Measurements from ENCODE around the gene ANGPT4. TPM values are rescaled to one million over a fixed set of nuclear protein-coding genes. Genes with fewer than 3 reads are reported as not detected.
A peak's percentile ranks its signal among the peaks of the same experiment; 100 is the strongest.

The ANGPT4 gene
- total RNA-seq, 1 experiment from 2014 or later = 0.20 TPM

DNA sequence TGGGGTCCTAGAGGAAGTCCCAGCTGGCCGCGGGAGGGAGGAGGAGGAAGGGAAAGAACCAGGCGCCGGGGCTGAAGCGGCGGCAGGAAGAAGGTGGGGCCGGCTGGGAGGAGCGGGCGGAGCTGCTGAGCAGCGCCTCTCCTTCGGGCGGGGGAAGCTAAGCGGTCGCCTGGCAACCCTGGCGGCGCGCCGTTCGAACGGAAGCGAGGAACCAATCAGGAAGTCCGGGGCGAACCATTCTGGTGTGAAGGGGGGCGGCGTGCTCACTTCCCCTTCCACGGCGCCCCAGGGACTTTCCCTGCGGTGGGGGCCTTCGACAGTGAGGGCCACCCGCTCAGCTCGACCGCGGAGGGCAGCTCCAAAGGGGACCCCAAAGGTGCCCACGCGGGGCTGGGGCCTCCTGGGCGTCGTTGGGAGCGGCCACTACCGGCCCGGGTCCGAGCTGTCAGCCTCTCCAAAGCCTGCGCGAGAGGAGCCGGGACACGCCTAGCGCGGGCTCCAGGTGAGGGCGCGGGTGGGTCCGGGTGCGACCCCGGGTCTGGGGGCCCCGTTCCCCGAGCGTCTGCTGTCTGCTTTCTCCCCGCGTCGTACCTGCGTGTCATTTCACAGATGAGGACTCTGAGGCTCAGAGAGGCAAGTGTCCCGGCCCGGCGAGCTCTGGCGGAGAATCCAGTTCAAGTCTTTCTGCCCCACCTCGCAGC lies 82.5 kb downstream of the ANGPT4 start, which contains the start of gene FAM110A:
FAM110A (plus strand) TSS at position 266 of the 701 bp plus-strand sequence. CDS start 11,090 bp downstream, outside the sequence.
- Mint-ChIP-seq H3K4me3 (peak within 1 kb of the TSS; percentile 76), H3K27me3 (ENCODE audit: low read depth) (peaks cover 20% of the 10 kb centered on the region), H3K36me3 (peaks cover 4% of the 10 kb centered on the region), H3K4me1 (peaks cover 12% of the 10 kb centered on the region), H3K9me3 (peaks cover 12% of the 10 kb centered on the region), H3K27ac (no peak within 1 kb of the TSS)
- peak; percentile 97 for ATAC-seq
- ChIA-PET POLR2A (interaction anchor here (0.8 to 1.1 kb wide), 2 partner anchors 10 to 11 kb away, joined by 3 to 4 read pairs; no protein-coding TSS in a partner anchor), CTCF (interaction anchor here (0.5 to 4.5 kb wide), 18 partner anchors 8 to 1692 kb away, joined by 3 to 30 read pairs (median 6); no protein-coding TSS in a partner anchor)
- peak; percentile 96 for DNase-seq (ENCODE audit: low spot score)
- TF ChIP-seq TEAD1 (CRISPR knock-in tag; IDR thresholded peaks at IDR 0.05) = no peak
- TF ChIP-seq, protein P1, sequence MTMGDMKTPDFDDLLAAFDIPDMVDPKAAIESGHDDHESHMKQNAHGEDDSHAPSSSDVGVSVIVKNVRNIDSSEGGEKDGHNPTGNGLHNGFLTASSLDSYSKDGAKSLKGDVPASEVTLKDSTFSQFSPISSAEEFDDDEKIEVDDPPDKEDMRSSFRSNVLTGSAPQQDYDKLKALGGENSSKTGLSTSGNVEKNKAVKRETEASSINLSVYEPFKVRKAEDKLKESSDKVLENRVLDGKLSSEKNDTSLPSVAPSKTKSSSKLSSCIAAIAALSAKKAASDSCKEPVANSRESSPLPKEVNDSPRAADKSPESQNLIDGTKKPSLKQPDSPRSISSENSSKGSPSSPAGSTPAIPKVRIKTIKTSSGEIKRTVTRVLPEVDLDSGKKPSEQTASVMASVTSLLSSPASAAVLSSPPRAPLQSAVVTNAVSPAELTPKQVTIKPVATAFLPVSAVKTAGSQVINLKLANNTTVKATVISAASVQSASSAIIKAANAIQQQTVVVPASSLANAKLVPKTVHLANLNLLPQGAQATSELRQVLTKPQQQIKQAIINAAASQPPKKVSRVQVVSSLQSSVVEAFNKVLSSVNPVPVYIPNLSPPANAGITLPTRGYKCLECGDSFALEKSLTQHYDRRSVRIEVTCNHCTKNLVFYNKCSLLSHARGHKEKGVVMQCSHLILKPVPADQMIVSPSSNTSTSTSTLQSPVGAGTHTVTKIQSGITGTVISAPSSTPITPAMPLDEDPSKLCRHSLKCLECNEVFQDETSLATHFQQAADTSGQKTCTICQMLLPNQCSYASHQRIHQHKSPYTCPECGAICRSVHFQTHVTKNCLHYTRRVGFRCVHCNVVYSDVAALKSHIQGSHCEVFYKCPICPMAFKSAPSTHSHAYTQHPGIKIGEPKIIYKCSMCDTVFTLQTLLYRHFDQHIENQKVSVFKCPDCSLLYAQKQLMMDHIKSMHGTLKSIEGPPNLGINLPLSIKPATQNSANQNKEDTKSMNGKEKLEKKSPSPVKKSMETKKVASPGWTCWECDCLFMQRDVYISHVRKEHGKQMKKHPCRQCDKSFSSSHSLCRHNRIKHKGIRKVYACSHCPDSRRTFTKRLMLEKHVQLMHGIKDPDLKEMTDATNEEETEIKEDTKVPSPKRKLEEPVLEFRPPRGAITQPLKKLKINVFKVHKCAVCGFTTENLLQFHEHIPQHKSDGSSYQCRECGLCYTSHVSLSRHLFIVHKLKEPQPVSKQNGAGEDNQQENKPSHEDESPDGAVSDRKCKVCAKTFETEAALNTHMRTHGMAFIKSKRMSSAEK (CRISPR knock-in tag; IDR thresholded peaks at IDR 0.05; ENCODE audit: borderline replicate concordance) = no peak
- 0 out of 2 replicates have a peak, but pooled peaks have one; percentile 41 for TF ChIP-seq PRRX2 (CRISPR knock-in tag; IDR thresholded peaks at IDR 0.05)
- peak; percentile 32; the same call in 1 of the 2 replicates for TF ChIP-seq MYBL2 (CRISPR knock-in tag; IDR thresholded peaks at IDR 0.05)
- no peak for TF ChIP-seq SOX15 (CRISPR knock-in tag; IDR thresholded peaks at IDR 0.05)
- TF ChIP-seq, protein P2, sequence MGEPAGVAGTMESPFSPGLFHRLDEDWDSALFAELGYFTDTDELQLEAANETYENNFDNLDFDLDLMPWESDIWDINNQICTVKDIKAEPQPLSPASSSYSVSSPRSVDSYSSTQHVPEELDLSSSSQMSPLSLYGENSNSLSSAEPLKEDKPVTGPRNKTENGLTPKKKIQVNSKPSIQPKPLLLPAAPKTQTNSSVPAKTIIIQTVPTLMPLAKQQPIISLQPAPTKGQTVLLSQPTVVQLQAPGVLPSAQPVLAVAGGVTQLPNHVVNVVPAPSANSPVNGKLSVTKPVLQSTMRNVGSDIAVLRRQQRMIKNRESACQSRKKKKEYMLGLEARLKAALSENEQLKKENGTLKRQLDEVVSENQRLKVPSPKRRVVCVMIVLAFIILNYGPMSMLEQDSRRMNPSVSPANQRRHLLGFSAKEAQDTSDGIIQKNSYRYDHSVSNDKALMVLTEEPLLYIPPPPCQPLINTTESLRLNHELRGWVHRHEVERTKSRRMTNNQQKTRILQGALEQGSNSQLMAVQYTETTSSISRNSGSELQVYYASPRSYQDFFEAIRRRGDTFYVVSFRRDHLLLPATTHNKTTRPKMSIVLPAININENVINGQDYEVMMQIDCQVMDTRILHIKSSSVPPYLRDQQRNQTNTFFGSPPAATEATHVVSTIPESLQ (CRISPR knock-in tag; IDR thresholded peaks at IDR 0.05) = no peak
- TF ChIP-seq ZNF423 (CRISPR knock-in tag; IDR thresholded peaks at IDR 0.05) = no peak
- TF ChIP-seq NR1H2 (CRISPR knock-in tag; IDR thresholded peaks at IDR 0.05) = no peak
- no peak for TF ChIP-seq OVOL2 (CRISPR knock-in tag; IDR thresholded peaks at IDR 0.05; ENCODE audit: borderline replicate concordance)
- TF ChIP-seq, protein P3, sequence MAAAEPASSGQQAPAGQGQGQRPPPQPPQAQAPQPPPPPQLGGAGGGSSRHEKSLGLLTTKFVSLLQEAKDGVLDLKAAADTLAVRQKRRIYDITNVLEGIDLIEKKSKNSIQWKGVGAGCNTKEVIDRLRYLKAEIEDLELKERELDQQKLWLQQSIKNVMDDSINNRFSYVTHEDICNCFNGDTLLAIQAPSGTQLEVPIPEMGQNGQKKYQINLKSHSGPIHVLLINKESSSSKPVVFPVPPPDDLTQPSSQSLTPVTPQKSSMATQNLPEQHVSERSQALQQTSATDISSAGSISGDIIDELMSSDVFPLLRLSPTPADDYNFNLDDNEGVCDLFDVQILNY (CRISPR knock-in tag; IDR thresholded peaks at IDR 0.05) = no peak
- no peak for TF ChIP-seq CBFB (CRISPR knock-in tag; IDR thresholded peaks at IDR 0.05; ENCODE audit: low read depth)
- TF ChIP-seq, protein P4, sequence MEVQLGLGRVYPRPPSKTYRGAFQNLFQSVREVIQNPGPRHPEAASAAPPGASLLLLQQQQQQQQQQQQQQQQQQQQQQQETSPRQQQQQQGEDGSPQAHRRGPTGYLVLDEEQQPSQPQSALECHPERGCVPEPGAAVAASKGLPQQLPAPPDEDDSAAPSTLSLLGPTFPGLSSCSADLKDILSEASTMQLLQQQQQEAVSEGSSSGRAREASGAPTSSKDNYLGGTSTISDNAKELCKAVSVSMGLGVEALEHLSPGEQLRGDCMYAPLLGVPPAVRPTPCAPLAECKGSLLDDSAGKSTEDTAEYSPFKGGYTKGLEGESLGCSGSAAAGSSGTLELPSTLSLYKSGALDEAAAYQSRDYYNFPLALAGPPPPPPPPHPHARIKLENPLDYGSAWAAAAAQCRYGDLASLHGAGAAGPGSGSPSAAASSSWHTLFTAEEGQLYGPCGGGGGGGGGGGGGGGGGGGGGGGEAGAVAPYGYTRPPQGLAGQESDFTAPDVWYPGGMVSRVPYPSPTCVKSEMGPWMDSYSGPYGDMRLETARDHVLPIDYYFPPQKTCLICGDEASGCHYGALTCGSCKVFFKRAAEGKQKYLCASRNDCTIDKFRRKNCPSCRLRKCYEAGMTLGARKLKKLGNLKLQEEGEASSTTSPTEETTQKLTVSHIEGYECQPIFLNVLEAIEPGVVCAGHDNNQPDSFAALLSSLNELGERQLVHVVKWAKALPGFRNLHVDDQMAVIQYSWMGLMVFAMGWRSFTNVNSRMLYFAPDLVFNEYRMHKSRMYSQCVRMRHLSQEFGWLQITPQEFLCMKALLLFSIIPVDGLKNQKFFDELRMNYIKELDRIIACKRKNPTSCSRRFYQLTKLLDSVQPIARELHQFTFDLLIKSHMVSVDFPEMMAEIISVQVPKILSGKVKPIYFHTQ (CRISPR knock-in tag; IDR thresholded peaks at IDR 0.05) = no peak
- TF ChIP-seq, protein P5, sequence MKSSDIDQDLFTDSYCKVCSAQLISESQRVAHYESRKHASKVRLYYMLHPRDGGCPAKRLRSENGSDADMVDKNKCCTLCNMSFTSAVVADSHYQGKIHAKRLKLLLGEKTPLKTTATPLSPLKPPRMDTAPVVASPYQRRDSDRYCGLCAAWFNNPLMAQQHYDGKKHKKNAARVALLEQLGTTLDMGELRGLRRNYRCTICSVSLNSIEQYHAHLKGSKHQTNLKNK (CRISPR knock-in tag; IDR thresholded peaks at IDR 0.05) = no peak
- no peak for TF ChIP-seq JUN (CRISPR knock-in tag; IDR thresholded peaks at IDR 0.05)
- TF ChIP-seq ZNF138 (CRISPR knock-in tag; conservative IDR thresholded peaks at IDR 0.05) = no peak
- peak; percentile 88 for TF ChIP-seq NFYB (CRISPR knock-in tag; conservative IDR thresholded peaks at IDR 0.05; ENCODE audit: low read depth)
- peak; percentile 19; the same call in 1 of the 2 replicates for TF ChIP-seq CREM (CRISPR knock-in tag; IDR thresholded peaks at IDR 0.05)
- no peak for TF ChIP-seq TCF7 (CRISPR knock-in tag; IDR thresholded peaks at IDR 0.05; ENCODE audit: low read depth)
- TF ChIP-seq, protein P6, sequence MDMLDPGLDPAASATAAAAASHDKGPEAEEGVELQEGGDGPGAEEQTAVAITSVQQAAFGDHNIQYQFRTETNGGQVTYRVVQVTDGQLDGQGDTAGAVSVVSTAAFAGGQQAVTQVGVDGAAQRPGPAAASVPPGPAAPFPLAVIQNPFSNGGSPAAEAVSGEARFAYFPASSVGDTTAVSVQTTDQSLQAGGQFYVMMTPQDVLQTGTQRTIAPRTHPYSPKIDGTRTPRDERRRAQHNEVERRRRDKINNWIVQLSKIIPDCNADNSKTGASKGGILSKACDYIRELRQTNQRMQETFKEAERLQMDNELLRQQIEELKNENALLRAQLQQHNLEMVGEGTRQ (CRISPR knock-in tag; IDR thresholded peaks at IDR 0.05) = peak; percentile 8; the same call in 1 of the 2 replicates
- no peak for TF ChIP-seq KAT7 (CRISPR knock-in tag; IDR thresholded peaks at IDR 0.05; ENCODE audit: borderline replicate concordance)
- TF ChIP-seq, protein P7, sequence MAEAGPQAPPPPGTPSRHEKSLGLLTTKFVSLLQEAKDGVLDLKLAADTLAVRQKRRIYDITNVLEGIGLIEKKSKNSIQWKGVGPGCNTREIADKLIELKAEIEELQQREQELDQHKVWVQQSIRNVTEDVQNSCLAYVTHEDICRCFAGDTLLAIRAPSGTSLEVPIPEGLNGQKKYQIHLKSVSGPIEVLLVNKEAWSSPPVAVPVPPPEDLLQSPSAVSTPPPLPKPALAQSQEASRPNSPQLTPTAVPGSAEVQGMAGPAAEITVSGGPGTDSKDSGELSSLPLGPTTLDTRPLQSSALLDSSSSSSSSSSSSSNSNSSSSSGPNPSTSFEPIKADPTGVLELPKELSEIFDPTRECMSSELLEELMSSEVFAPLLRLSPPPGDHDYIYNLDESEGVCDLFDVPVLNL (CRISPR knock-in tag; IDR thresholded peaks at IDR 0.05; ENCODE audit: borderline replicate concordance, low read depth) = peak; percentile 96
- TF ChIP-seq ZNF671 (CRISPR knock-in tag; IDR thresholded peaks at IDR 0.05) = no peak
- TF ChIP-seq FOXK1 (CRISPR knock-in tag; IDR thresholded peaks at IDR 0.05) = 0 out of 2 replicates have a peak, but pooled peaks have one; percentile 29

Measured in WTC11 (cell line).